HG03135 (cell line): ENCODE measurements around the gene POSTN.

Experiments
- ATAC-seq: cut with Tn5 transposase; IDR thresholded peaks from one replicate; pipeline ENCODE4 v1.9.1; 2021; ENCODE audit warnings: mild to moderate bottlenecking, moderate library complexity; ENCODE audit not compliant: unreplicated experiment

Gene POSTN, protein sequence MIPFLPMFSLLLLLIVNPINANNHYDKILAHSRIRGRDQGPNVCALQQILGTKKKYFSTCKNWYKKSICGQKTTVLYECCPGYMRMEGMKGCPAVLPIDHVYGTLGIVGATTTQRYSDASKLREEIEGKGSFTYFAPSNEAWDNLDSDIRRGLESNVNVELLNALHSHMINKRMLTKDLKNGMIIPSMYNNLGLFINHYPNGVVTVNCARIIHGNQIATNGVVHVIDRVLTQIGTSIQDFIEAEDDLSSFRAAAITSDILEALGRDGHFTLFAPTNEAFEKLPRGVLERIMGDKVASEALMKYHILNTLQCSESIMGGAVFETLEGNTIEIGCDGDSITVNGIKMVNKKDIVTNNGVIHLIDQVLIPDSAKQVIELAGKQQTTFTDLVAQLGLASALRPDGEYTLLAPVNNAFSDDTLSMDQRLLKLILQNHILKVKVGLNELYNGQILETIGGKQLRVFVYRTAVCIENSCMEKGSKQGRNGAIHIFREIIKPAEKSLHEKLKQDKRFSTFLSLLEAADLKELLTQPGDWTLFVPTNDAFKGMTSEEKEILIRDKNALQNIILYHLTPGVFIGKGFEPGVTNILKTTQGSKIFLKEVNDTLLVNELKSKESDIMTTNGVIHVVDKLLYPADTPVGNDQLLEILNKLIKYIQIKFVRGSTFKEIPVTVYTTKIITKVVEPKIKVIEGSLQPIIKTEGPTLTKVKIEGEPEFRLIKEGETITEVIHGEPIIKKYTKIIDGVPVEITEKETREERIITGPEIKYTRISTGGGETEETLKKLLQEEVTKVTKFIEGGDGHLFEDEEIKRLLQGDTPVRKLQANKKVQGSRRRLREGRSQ

GRCh38 chr13:37598597-37598996, at the start of gene POSTN:
TSS of gene POSTN (minus strand) at chr13:37598768. CDS start at chr13:37598726, 42 bp downstream.
- ATAC-seq = no peak

DNA sequence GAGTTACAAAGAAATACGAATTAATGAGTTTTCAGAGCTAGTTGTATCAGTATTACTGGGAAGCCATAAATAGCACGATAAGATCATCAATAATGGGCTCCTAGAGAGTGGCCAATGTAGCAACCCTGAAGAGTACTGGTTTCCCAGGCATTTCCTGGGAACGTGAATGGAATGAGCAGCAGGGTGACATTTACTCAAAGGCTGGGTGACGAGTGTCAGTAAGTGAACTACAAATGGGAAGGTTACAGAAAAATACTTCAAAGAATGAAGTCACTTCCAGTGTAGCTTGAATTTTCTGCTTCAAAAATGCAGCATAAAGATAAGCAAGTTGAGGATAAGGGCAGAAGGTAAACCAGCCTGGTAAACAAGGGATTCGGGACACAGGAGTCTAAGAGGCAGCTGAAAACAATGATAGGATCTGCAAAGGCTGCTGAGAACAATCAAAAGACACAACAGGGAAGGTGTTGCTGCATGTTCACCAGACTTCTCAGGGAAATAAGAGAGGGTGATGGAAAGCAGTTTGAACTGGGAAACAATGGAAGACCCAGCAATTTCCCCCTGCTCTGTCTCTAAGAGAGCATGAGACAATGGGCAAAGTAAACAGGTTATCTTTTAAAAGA, 48.6 kb upstream of the POSTN start:
- no peak for ATAC-seq

GRCh38 chr13:37646531-37646930, 48.0 kb upstream of the POSTN start:
- no peak for ATAC-seq

DNA sequence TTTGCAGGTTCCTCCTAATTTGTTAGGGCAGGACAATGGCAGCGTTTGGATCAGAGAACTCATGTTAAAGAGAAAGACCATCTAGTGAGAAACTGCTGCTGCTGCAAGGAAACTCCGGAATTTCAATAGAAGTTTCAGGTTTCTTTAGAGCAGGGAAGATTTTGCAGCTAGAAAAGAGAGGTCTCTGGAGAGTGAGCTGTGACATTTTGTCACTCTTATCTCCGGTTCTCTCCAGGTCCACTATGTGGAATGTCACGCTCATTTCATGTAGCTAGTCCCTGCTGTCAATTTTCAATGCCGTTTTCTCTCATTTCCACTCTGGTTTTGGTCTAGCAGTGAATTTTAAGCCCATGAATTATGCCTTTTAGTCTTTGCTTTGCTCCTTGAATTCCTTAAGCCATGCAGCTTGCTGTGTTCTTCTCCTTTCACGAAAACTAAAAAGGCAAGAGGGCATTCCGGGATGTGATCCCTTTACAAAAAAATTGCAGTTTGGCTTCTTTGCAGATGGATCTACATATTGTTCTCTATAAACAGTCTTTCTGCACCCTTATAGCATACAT, 46.7 kb upstream of the POSTN start:
- no peak for ATAC-seq

DNA sequence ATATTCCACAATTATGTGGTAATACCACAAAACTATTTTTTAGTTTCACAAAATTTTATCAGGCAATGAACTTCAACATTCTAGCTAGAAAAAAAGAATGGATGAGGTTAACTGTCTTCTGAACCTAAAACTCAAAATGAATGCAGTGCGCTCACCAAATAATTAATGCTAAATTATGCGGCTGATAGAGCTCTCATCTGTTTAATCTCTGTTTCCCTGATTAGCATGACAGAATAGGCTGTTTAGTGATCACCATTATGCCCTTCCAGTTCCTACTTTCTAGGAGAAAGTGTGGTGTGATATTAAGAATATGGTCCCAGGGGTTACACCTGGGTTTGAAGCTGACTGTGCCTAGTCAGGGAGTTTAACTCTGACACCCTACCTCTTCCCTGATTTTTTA, 42.8 kb upstream of the POSTN start:
- no peak for ATAC-seq

DNA sequence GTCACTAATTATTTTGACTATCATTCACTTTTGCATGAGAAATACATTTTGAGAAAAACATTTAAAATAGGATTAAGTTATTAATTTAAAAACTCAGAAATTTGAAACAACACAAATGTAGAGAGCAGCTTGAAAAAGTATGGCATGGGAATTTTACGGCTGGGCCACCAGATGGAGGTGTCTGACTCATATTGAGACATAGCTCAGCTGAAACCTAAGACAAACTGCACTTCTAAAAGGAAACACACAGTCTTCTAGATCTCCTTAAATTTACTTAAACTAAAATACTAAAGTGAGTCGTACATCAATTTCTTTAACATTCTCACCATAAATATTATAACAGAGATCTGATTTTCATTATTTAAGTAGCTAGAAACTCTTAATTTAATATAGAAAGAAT, 41.9 kb upstream of the POSTN start:
- no peak for ATAC-seq

- ATAC-seq = no peak
Observed at GRCh38 chr13:37636701-37637100, 38.1 kb upstream of the POSTN start.

DNA sequence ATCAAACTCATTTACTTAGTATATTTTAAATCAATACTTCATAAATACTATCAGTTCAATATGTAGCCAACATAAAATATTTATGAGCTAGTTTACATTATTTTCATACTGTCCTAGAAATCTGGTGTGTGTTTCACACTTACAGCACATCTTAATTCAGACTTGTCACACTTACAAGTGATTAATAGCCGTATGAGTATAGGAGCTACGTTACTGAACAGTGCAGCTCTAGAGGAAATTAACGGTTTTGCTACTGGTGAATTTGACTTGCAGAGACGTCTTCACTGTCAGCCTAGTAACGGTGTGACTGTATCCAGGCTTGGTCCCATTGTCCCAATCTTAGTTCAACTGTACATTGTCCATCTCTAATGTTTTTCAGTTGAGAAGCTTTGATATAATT, 33.7 kb upstream of the POSTN start:
- ATAC-seq = no peak

GRCh38 chr13:37627428-37627827, 28.9 kb upstream of the POSTN start:
- no peak for ATAC-seq

DNA sequence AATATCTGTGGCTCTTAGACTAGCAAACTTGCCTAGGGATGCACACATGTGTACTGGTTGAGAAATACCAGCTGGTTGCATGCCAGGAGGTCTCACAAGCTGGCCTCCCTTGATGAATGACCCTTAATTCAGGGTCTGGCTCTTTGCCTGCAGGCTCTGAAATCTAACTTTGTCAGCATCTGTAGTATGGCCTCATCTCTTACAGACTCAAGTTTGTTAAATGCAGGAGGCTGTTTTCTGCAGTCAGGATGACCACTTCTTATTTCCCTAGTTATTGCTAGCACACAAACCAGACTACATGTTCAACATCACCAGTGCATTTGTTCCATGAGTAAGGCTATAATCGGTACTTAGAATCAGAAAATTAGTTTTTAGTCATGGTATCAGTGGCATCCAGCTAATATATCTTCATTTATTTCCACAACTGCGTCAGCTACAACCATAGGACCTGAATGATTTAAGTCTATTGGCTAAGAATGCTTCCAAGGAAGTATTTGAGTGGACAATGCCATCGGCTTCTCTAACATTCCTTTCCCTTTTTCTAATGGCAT, 23.3 kb upstream of the POSTN start:
- no peak for ATAC-seq

DNA sequence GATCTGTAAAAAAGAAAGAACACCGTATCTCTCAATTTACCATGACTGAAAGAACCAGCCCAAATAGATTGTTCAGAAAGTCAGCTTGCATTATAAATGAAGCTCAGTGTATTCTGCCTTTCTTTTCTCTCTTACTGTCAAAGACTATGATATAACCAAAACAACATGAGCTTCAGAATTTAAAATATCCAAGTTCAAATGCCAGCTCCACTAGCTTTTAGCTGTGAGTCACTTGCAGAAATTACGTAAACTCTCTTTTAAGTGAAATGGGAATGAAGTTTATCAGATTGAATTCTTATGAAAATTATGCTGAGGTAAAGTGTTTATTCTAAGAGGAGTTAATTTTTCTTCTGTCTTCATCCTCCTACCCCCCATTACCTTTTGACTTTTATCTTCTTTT, 20.0 kb upstream of the POSTN start:
- no peak for ATAC-seq

- ATAC-seq = no peak
Observed at GRCh38 chr13:37617173-37617572, 18.6 kb upstream of the POSTN start.

- no peak for ATAC-seq
Observed at GRCh38 chr13:37616131-37616530, 17.6 kb upstream of the POSTN start.

- no peak for ATAC-seq
Observed at GRCh38 chr13:37615276-37615675, 16.7 kb upstream of the POSTN start.

DNA sequence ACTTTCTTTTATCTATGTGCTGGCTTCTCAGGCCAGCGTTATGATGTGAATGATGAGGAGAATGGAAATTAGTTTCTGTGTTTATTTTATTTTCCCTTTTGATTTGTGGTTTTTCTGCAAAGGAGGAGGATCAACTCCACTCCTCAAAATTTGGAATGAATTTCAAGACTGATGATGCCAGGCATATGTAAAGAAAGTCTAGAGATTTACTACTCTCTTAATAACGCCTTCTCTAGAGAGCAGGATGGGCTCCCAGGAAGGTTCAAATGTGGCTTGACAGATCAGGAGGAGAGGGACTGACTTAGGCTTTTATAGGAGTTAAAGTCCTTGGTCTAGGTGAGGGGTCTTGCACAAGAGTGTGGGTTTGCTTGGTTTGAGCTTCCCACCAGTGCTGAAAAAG, 15.1 kb upstream of the POSTN start:
- ATAC-seq = no peak

DNA sequence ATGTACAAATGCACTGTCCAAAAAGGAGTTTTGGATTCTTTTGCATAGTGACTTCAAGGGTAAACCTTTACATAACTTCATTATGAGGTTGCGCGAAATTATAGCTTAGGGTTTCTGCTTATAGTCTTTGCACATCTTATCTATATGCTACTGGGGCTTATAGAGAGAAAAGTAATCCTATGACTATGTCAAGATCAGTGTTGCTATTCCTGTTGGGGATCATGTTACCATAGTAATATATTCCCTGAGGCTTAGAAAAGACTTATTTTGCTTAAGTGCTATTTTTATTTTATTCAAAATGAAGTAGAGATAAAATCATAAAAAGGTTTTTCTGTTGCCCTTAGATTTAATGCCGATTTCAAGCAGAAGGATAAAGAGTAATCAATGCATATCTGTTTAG, 14.7 kb upstream of the POSTN start:
- ATAC-seq = no peak

GRCh38 chr13:37608750-37609339, 10.3 kb upstream of the POSTN start:
- ATAC-seq = no peak

DNA sequence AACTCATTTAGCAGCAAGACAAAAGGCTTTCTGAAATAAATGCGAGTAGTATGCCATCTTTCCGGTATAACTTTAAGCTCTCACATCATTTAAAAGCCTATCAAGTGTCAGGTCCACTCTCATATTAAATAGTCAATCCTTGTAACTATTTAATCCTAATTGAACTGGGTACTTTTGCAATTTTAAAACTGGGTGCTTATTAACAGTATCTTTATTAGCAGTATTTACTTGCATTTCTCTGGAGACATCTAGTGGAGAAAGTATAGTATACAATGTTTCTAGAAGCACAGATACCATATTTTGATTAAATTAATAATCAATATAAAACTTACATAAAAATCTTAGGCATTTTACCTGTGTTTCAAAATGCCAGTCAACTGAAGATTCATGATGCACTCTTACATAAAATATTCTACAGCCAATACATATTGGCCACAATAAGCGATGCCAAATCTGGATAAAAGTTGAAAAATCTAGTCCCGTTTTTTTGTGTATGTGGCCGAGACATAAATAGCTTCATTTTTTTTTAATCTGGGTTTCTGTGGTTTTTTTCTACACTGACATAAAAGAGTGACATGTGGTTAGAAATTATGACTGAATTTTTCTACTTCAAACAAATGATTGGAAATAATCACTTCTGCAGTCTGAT, 4.3 kb upstream of the POSTN start:
- ATAC-seq = no peak

- no peak for ATAC-seq
Observed at GRCh38 chr13:37601648-37602440, 3.3 kb upstream of the POSTN start.
